Measurements from ENCODE around the gene PRICKLE2. TPM values are rescaled to one million over a fixed set of nuclear protein-coding genes. Genes with fewer than 3 reads are reported as not detected.

Gene PRICKLE2
- total RNA-seq, 1 experiment from 2014 or later: 0.26 TPM

GRCh38 chr3:64157150-64158035 is 67.9 kb downstream of the PRICKLE2 start:
- no peaks in the 10 kb centered on the region for H3K4me1 ChIP-seq (ENCODE audit: control insufficient read depth, insufficient read depth, low read length)
- H3K27ac ChIP-seq (ENCODE audit: low read length): no peak overlapping the region
- TF ChIP-seq SIN3A (IDR thresholded peaks at IDR 0.05; ENCODE audit: borderline replicate concordance, insufficient read depth, low read depth, low read length): no peak
- TF ChIP-seq, protein P1, sequence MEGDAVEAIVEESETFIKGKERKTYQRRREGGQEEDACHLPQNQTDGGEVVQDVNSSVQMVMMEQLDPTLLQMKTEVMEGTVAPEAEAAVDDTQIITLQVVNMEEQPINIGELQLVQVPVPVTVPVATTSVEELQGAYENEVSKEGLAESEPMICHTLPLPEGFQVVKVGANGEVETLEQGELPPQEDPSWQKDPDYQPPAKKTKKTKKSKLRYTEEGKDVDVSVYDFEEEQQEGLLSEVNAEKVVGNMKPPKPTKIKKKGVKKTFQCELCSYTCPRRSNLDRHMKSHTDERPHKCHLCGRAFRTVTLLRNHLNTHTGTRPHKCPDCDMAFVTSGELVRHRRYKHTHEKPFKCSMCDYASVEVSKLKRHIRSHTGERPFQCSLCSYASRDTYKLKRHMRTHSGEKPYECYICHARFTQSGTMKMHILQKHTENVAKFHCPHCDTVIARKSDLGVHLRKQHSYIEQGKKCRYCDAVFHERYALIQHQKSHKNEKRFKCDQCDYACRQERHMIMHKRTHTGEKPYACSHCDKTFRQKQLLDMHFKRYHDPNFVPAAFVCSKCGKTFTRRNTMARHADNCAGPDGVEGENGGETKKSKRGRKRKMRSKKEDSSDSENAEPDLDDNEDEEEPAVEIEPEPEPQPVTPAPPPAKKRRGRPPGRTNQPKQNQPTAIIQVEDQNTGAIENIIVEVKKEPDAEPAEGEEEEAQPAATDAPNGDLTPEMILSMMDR (IDR thresholded peaks at IDR 0.05): no peak
- no peak for TF ChIP-seq REST (IDR thresholded peaks at IDR 0.05; ENCODE audit: insufficient read depth in 1 of 2, low read depth in 2 of 2, low read length in 1 of 2)
- no peak for TF ChIP-seq TCF7L2 (IDR thresholded peaks at IDR 0.05; ENCODE audit: low read depth, low read length)
- no peak for TF ChIP-seq POLR2AphosphoS5 (IDR thresholded peaks at IDR 0.05; ENCODE audit: low read depth, low read length)
- H3K27me3 ChIP-seq (ENCODE audit: control insufficient read depth, insufficient read depth, low read length): no peaks in the 10 kb centered on the region
- POLR2A ChIA-PET: no interaction called here
- in situ Hi-C loops (cut with HindIII; ENCODE audit: low pct_unique_long_range_greater_than_20kb, low sequenced_read_pairs): no loop called here
- intact Hi-C loops (cut with micrococcal nuclease; ENCODE audit: unreplicated experiment): no loop called here
- ATAC-seq (no peak), DNase-seq (ENCODE audit: low read depth, low spot score) (no peak)
- H3K36me3 ChIP-seq (ENCODE audit: control insufficient read depth, insufficient read depth, low read length): no peaks in the 10 kb centered on the region
- CTCF ChIA-PET: no interaction called here
- H3K9me3 ChIP-seq (ENCODE audit: control insufficient read depth, insufficient read depth, low read depth, low read length): no peaks in the 10 kb centered on the region
- no TSS peak for BruUV-seq (replicated peaks)
- no peak overlapping the region for H3K4me3 ChIP-seq (ENCODE audit: low read depth in 2 of 2, low read length in 2 of 2)

GRCh38 chr3:64155328-64155727 is 69.9 kb downstream of the PRICKLE2 start:
- H3K9me3 ChIP-seq (ENCODE audit: control insufficient read depth, insufficient read depth, low read depth, low read length): no peaks in the 10 kb centered on the region
- ATAC-seq (no peak), DNase-seq (ENCODE audit: low read depth, low spot score) (no peak)
- intact Hi-C loops (cut with micrococcal nuclease; ENCODE audit: unreplicated experiment) (no loop called here), in situ Hi-C loops (cut with HindIII; ENCODE audit: low pct_unique_long_range_greater_than_20kb, low sequenced_read_pairs) (no loop called here)
- TF ChIP-seq POLR2AphosphoS5 (IDR thresholded peaks at IDR 0.05; ENCODE audit: low read depth, low read length): no peak
- TF ChIP-seq TCF7L2 (IDR thresholded peaks at IDR 0.05; ENCODE audit: low read depth, low read length): no peak
- TF ChIP-seq, protein P1 (IDR thresholded peaks at IDR 0.05): no peak
- TF ChIP-seq REST (IDR thresholded peaks at IDR 0.05; ENCODE audit: insufficient read depth in 1 of 2, low read depth in 2 of 2, low read length in 1 of 2): no peak
- TF ChIP-seq SIN3A (IDR thresholded peaks at IDR 0.05; ENCODE audit: borderline replicate concordance, insufficient read depth, low read depth, low read length): no peak
- no peaks in the 10 kb centered on the region for H3K27me3 ChIP-seq (ENCODE audit: control insufficient read depth, insufficient read depth, low read length)
- ChIA-PET CTCF (interaction anchor here (0.6 kb wide), 1 partner anchor 11 kb away, joined by 5 read pairs; no protein-coding TSS in a partner anchor), POLR2A (no interaction called here)
- no TSS peak for BruUV-seq (replicated peaks)
- no peaks in the 10 kb centered on the region for H3K4me1 ChIP-seq (ENCODE audit: control insufficient read depth, insufficient read depth, low read length)
- H3K36me3 ChIP-seq (ENCODE audit: control insufficient read depth, insufficient read depth, low read length): no peaks in the 10 kb centered on the region
- H3K27ac ChIP-seq (ENCODE audit: low read length): no peak overlapping the region
- H3K4me3 ChIP-seq (ENCODE audit: low read depth in 2 of 2, low read length in 2 of 2): no peak overlapping the region
